ENCODE results near the gene CLPSL2. TPM values are rescaled to one million over a fixed set of nuclear protein-coding genes. Genes with fewer than 3 reads are reported as not detected.

The CLPSL2 gene
- polyA plus RNA-seq, 1 experiment: not detected

- CTCF ChIA-PET: interaction anchor here (1.6 kb wide), 1 partner anchor 10 kb away, joined by 6 read pairs; the partner anchor contains the start of gene ARMC12
- no peak for DNase-seq (ENCODE audit: low read depth, low spot score)
- POLR2A ChIA-PET: no interaction called here
- peaks cover 11% of the 10 kb centered on the region for H3K27me3 ChIP-seq (ENCODE audit: control insufficient read depth, insufficient read depth, low read length)
- peaks cover 3% of the 10 kb centered on the region for H3K9me3 ChIP-seq (ENCODE audit: control insufficient read depth, insufficient read depth, low read length)
- no peak overlapping the region for H3K4me3 ChIP-seq (ENCODE audit: low read depth, low read length)
- H3K27ac ChIP-seq (ENCODE audit: low read depth, low read length): no peak overlapping the region
- no peak for TF ChIP-seq CTCF (IDR thresholded peaks at IDR 0.05; ENCODE audit: low read depth, low read length)
Observed at GRCh38 chr6:35746516-35746915, 29.9 kb upstream of the CLPSL2 start.

GRCh38 chr6:35747877-35748276, 28.5 kb upstream of the CLPSL2 start:
- no peak overlapping the region for H3K4me3 ChIP-seq (ENCODE audit: low read depth, low read length)
- H3K27ac ChIP-seq (ENCODE audit: low read depth, low read length): no peak overlapping the region
- H3K27me3 ChIP-seq (ENCODE audit: control insufficient read depth, insufficient read depth, low read length): peaks cover 11% of the 10 kb centered on the region
- CTCF ChIA-PET: interaction anchor here (1.6 kb wide), 1 partner anchor 11 kb away, joined by 6 read pairs; the partner anchor contains the start of gene ARMC12
- peaks cover 3% of the 10 kb centered on the region for H3K9me3 ChIP-seq (ENCODE audit: control insufficient read depth, insufficient read depth, low read length)
- no peak for DNase-seq (ENCODE audit: low read depth, low spot score)
- TF ChIP-seq CTCF (IDR thresholded peaks at IDR 0.05; ENCODE audit: low read depth, low read length): no peak
- POLR2A ChIA-PET: interaction anchor here (0.5 kb wide), 1 partner anchor 37 kb away, joined by 3 read pairs; no protein-coding TSS in a partner anchor

GRCh38 chr6:35750557-35750956, 25.8 kb upstream of the CLPSL2 start:
- CTCF ChIA-PET: interaction anchor here (1.7 kb wide), 1 partner anchor 14 kb away, joined by 10 read pairs; the partner anchor contains the start of gene ARMC12
- H3K27me3 ChIP-seq (ENCODE audit: control insufficient read depth, insufficient read depth, low read length): peaks cover 11% of the 10 kb centered on the region
- no peak for DNase-seq (ENCODE audit: low read depth, low spot score)
- no peak overlapping the region for H3K4me3 ChIP-seq (ENCODE audit: low read depth, low read length)
- POLR2A ChIA-PET: no interaction called here
- TF ChIP-seq CTCF (IDR thresholded peaks at IDR 0.05; ENCODE audit: low read depth, low read length): no peak
- no peak overlapping the region for H3K27ac ChIP-seq (ENCODE audit: low read depth, low read length)
- peaks cover 3% of the 10 kb centered on the region for H3K9me3 ChIP-seq (ENCODE audit: control insufficient read depth, insufficient read depth, low read length)

- DNase-seq (ENCODE audit: low read depth, low spot score): no peak
- Histone ChIP-seq H3K9me3 (ENCODE audit: control insufficient read depth, insufficient read depth, low read length) (peaks cover 3% of the 10 kb centered on the region), H3K27me3 (ENCODE audit: control insufficient read depth, insufficient read depth, low read length) (peaks cover 11% of the 10 kb centered on the region), H3K4me3 (ENCODE audit: low read depth, low read length) (no peak overlapping the region), H3K27ac (ENCODE audit: low read depth, low read length) (no peak overlapping the region)
- no peak for TF ChIP-seq CTCF (IDR thresholded peaks at IDR 0.05; ENCODE audit: low read depth, low read length)
- POLR2A ChIA-PET: no interaction called here
- CTCF ChIA-PET: interaction anchor here (0.7 kb wide), 1 partner anchor 155 kb away, joined by 4 read pairs; no protein-coding TSS in a partner anchor
Observed at GRCh38 chr6:35751594-35751993, 24.8 kb upstream of the CLPSL2 start.

- Histone ChIP-seq H3K4me3 (ENCODE audit: low read depth, low read length) (no peak overlapping the region), H3K27ac (ENCODE audit: low read depth, low read length) (no peak overlapping the region), H3K27me3 (ENCODE audit: control insufficient read depth, insufficient read depth, low read length) (peaks cover 7% of the 10 kb centered on the region), H3K9me3 (ENCODE audit: control insufficient read depth, insufficient read depth, low read length) (peaks cover 3% of the 10 kb centered on the region)
- CTCF ChIA-PET: no interaction called here
- POLR2A ChIA-PET: no interaction called here
- DNase-seq (ENCODE audit: low read depth, low spot score): no peak
- TF ChIP-seq CTCF (IDR thresholded peaks at IDR 0.05; ENCODE audit: low read depth, low read length): no peak
Observed at GRCh38 chr6:35752330-35752729, 24.1 kb upstream of the CLPSL2 start.

Data from AG04450 (cell line).